Ascending aorta (tissue), 2 donors: ENCODE data around the gene PLPP2. TPM values are rescaled to one million over a fixed set of nuclear protein-coding genes. Genes with fewer than 3 reads are reported as not detected.

Experiments
- DNase-seq, 2 donors: peaks; one replicate each; pipeline ENCODE4 v3.0.0-alpha.2; 2019; ENCODE audit warnings: low spot score in 2 of 2
- H3K27ac ChIP-seq, 2 donors: fragments of 200-600 bp; sonication (generic); one replicate each; pipeline ENCODE4 v1.5.1; 2016 to 2017; ENCODE audit warnings: mild to moderate bottlenecking in 1 of 2
- H3K27me3 ChIP-seq: fragments of 200-600 bp; sonication (generic); one replicate; pipeline ENCODE4 v1.5.1; 2017
- H3K36me3 ChIP-seq, 2 donors: fragments of 200-600 bp; sonication (generic); one replicate each; pipeline ENCODE4 v1.5.1; 2016
- H3K4me1 ChIP-seq, 2 donors: fragments of 200-600 bp; sonication (generic); one replicate each; pipeline ENCODE4 v1.5.1; 2016 to 2017; ENCODE audit warnings: mild to moderate bottlenecking in 1 of 2
- H3K4me3 ChIP-seq, 2 donors: fragments of 200-600 bp; sonication (generic); one replicate each; pipeline ENCODE4 v1.5.1; 2016 to 2017; ENCODE audit warnings: mild to moderate bottlenecking in 1 of 2
- H3K9me3 ChIP-seq, 2 donors: fragments of 200-600 bp; sonication (generic); one replicate each; pipeline ENCODE4 v1.5.1; 2016
- intact Hi-C: fragments of 100-400 bp; cut with DNase I; formaldehyde crosslinking; loops from one replicate; pipeline ENCODE4 v1.15.1; 2023
- total RNA-seq: library from RNA; depleted of rRNA; stranded (reverse); fragments of >200 nt; gene quantifications from one replicate; pipeline ENCODE4 v1.1.0, GENCODE V29; 2016
- TF ChIP-seq, protein P1 (sequence below), 3 experiments: fragments of 200-600 bp in 2 of 3; fragments of 450-650 bp in 1 of 3; sonication (generic) in 2 of 3; IDR thresholded peaks; one replicate each; pipeline ENCODE4 v1.5.1; 2016 to 2019; ENCODE audit warnings: antibody characterized with exemption in 3 of 3, mild to moderate bottlenecking in 1 of 3, moderate library complexity in 1 of 3

Gene PLPP2
- total RNA-seq, 1 donor from 2014 or later, result 55.3 TPM

DNA sequence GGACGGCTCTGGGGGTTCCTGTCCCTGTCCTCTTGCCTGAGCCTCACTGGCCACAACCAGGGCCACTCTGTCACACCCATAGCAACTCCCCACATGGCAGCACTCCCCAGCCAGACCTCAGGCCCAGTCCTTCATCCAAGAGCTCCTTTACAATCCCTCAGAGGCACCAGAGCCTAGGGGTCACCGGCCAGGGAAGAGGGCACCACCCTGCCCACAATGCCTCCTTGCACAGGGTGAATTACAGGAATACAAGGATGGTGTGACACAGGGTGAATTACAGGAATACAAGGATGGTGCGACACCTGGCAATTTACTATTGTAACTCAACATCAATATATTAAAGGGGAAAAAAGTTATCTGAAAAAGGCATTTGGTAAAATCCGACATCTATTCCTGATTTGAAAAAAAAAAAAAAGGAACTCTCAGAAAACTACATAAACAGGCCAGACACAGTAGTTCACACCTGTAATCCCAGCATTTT is 36.9 kb upstream of the PLPP2 start:
- Histone ChIP-seq H3K27me3 (no peaks in the 10 kb centered on the region), H3K9me3 (no peaks in the 10 kb centered on the region), H3K4me1 (no peaks in the 10 kb centered on the region), H3K4me3 (no peak overlapping the region), H3K36me3 (peaks cover 71 to 80% of the 10 kb centered on the region in 2 donors), H3K27ac (no peak overlapping the region)
- TF ChIP-seq, protein P1, sequence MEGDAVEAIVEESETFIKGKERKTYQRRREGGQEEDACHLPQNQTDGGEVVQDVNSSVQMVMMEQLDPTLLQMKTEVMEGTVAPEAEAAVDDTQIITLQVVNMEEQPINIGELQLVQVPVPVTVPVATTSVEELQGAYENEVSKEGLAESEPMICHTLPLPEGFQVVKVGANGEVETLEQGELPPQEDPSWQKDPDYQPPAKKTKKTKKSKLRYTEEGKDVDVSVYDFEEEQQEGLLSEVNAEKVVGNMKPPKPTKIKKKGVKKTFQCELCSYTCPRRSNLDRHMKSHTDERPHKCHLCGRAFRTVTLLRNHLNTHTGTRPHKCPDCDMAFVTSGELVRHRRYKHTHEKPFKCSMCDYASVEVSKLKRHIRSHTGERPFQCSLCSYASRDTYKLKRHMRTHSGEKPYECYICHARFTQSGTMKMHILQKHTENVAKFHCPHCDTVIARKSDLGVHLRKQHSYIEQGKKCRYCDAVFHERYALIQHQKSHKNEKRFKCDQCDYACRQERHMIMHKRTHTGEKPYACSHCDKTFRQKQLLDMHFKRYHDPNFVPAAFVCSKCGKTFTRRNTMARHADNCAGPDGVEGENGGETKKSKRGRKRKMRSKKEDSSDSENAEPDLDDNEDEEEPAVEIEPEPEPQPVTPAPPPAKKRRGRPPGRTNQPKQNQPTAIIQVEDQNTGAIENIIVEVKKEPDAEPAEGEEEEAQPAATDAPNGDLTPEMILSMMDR (IDR thresholded peaks at IDR 0.05), result no peak
- intact Hi-C loops, result no loop called here
- no peak for DNase-seq

- intact Hi-C loops, result no loop called here
- Histone ChIP-seq H3K4me1 (no peaks in the 10 kb centered on the region), H3K36me3 (peaks cover 75 to 86% of the 10 kb centered on the region in 2 donors), H3K27me3 (no peaks in the 10 kb centered on the region), H3K4me3 (no peak overlapping the region), H3K27ac (no peak overlapping the region), H3K9me3 (no peaks in the 10 kb centered on the region)
- no peak for DNase-seq
- TF ChIP-seq, protein P1 (IDR thresholded peaks at IDR 0.05), result no peak
These were observed 36.3 kb upstream of the PLPP2 start for GRCh38 chr19:327291-328024.

- no peaks in the 10 kb centered on the region for H3K9me3 ChIP-seq
- H3K36me3 ChIP-seq, result peaks cover 75 to 91% of the 10 kb centered on the region in 2 donors
- no peaks in the 10 kb centered on the region for H3K4me1 ChIP-seq
- intact Hi-C loops, result no loop called here
- no peak overlapping the region for H3K4me3 ChIP-seq
- DNase-seq, result no peak
- TF ChIP-seq, protein P1 (IDR thresholded peaks at IDR 0.05), result no peak
- no peak overlapping the region for H3K27ac ChIP-seq
- H3K27me3 ChIP-seq, result no peaks in the 10 kb centered on the region
These were observed 35.7 kb upstream of the PLPP2 start for GRCh38 chr19:326871-327270.

DNA sequence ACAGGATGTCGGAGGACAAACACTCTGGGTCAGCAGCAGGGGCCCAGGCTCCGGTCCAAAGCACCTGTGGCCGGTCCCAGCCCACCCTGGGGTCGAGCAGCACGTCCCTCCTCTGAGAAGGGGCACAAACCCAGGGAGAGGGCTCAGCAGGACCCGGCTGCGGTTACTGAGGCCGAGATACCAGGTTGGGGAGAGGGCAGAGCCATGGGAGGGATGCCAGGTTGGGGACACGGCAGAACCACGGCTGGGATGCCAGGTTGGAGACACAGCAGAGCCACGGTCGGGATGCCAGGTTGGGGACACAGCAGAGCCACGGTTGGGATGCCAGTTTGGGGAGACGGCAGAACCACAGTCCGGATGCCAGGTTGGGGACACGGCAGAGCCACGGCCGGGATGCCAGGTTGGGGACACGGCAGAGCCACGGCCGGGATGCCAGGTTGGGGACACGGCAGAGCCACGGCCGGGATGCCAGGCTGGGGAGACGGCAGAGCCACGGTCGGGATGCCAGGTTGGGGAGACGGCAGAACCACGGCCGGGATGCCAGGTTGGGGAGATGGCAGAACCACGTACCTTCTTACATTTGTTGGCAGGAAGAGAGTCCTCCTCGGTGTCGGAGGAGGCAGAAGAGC is 34.8 kb upstream of the PLPP2 start:
- no peaks in the 10 kb centered on the region for H3K27me3 ChIP-seq
- no peak for DNase-seq
- no peak overlapping the region for H3K4me3 ChIP-seq
- TF ChIP-seq, protein P1 (IDR thresholded peaks at IDR 0.05), result no peak
- H3K4me1 ChIP-seq, result no peaks in the 10 kb centered on the region
- no peaks in the 10 kb centered on the region for H3K9me3 ChIP-seq
- intact Hi-C loops, result no loop called here
- H3K27ac ChIP-seq, result no peak overlapping the region
- H3K36me3 ChIP-seq, result peaks cover 70 to 84% of the 10 kb centered on the region in 2 donors

DNA sequence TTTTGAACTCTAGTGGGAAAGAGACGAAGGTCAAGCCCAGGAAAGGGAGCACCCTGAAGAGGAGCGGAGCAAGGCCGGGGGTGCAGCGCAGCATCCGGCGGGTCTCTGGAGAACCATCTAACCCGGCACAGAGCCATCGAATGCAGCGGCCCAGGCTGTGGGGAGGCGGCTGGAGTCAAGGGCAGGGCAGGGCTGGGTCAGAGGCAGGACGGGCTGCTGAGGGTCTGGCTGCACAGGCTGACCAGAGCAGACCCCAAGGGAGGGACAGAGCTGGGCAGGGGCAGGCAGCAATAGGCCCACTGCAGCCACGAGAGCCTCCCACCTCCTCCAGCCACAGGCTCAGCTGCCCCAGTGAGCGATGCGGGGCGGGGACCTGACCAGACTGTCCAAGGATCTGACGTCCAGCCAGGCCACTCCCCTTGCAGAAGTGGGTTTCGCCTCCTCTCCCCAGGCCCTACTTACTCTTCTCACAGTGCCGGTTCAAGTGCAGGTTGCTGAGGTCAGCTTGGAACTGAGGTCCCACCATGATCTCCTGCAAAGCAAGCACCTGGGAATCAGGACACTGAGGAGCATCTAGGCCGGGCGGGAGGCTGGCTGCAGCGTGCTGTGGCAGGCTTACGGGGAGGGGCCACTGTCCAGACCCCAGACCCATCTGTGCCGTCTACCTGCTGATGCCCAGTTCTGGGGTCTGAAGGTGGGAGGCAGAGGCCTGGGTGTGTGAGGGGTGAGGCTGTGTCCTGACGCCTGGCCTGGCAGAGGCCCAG is 34.2 kb upstream of the PLPP2 start:
- intact Hi-C loops, result no loop called here
- DNase-seq, result no peak
- no peak overlapping the region for H3K4me3 ChIP-seq
- H3K4me1 ChIP-seq, result no peaks in the 10 kb centered on the region
- H3K27me3 ChIP-seq, result no peaks in the 10 kb centered on the region
- H3K27ac ChIP-seq, result no peak overlapping the region
- H3K9me3 ChIP-seq, result no peaks in the 10 kb centered on the region
- TF ChIP-seq, protein P1 (IDR thresholded peaks at IDR 0.05), result no peak
- peaks cover 68 to 77% of the 10 kb centered on the region in 2 donors for H3K36me3 ChIP-seq
